ENCODE results near the gene NBEA.

The NBEA gene

DNA sequence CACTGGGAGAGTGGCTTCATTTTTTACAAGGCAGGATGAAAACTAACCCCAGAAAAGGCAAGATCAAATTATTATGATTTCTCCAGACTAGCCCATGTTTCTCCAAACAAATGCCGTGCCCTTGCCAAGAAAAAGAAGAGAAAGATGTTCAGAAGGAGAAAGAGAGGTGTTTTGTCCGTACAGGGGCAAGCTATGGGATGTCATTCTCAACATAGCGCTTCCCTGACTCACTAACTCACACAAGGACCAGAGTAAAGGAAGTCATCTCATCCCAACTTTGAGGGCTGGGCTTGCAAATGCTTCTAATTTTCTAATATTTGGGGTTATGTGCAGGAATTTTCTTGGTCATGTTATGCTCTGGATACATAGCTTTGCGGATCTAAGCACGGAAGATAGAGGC lies 758.6 kb downstream of the NBEA start:
- TF ChIP-seq, protein P1, sequence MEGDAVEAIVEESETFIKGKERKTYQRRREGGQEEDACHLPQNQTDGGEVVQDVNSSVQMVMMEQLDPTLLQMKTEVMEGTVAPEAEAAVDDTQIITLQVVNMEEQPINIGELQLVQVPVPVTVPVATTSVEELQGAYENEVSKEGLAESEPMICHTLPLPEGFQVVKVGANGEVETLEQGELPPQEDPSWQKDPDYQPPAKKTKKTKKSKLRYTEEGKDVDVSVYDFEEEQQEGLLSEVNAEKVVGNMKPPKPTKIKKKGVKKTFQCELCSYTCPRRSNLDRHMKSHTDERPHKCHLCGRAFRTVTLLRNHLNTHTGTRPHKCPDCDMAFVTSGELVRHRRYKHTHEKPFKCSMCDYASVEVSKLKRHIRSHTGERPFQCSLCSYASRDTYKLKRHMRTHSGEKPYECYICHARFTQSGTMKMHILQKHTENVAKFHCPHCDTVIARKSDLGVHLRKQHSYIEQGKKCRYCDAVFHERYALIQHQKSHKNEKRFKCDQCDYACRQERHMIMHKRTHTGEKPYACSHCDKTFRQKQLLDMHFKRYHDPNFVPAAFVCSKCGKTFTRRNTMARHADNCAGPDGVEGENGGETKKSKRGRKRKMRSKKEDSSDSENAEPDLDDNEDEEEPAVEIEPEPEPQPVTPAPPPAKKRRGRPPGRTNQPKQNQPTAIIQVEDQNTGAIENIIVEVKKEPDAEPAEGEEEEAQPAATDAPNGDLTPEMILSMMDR (IDR thresholded peaks at IDR 0.05; ENCODE audit: extremely low read depth, insufficient read depth, missing control alignments) = no peak
- no peak for DNase-seq (ENCODE audit: low spot score)
- in situ Hi-C loops (cut with MboI; ENCODE audit: low pct_unique_long_range_greater_than_20kb, low sequenced_read_pairs, unreplicated experiment) = no loop called here

DNA sequence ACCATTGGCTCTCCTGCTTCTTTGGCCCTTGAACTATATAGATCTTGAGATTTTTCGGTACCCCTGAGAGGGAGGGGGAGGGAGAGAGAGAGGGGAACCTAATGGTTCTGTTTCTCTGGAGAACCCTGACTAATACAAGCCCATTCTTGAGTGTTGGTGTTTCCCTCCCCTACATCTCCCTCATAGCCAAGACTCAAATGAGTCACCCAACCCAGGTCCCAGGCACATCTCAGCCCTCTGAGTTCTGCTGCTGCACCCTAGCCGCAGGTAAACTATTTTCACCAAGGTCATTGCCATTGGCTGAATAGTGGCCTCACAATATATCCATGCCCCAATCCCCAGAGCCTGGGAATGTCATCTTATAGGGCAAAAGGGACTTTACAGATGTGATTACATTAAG lies 760.2 kb downstream of the NBEA start:
- TF ChIP-seq, protein P1 (IDR thresholded peaks at IDR 0.05; ENCODE audit: extremely low read depth, insufficient read depth, missing control alignments) = no peak
- in situ Hi-C loops (cut with MboI; ENCODE audit: low pct_unique_long_range_greater_than_20kb, low sequenced_read_pairs, unreplicated experiment) = no loop called here
- DNase-seq (ENCODE audit: low spot score) = no peak

- DNase-seq (ENCODE audit: low spot score) = no peak
- in situ Hi-C loops (cut with MboI; ENCODE audit: low pct_unique_long_range_greater_than_20kb, low sequenced_read_pairs, unreplicated experiment) = no loop called here
- TF ChIP-seq, protein P1 (IDR thresholded peaks at IDR 0.05; ENCODE audit: extremely low read depth, insufficient read depth, missing control alignments) = no peak
Observed at GRCh38 chr13:35703061-35703460, 761.0 kb downstream of the NBEA start.

- in situ Hi-C loops (cut with MboI; ENCODE audit: low pct_unique_long_range_greater_than_20kb, low sequenced_read_pairs, unreplicated experiment) = no loop called here
- TF ChIP-seq, protein P1 (IDR thresholded peaks at IDR 0.05; ENCODE audit: extremely low read depth, insufficient read depth, missing control alignments) = no peak
- no peak for DNase-seq (ENCODE audit: low spot score)
Observed at GRCh38 chr13:35704331-35704730, 762.3 kb downstream of the NBEA start.

DNA sequence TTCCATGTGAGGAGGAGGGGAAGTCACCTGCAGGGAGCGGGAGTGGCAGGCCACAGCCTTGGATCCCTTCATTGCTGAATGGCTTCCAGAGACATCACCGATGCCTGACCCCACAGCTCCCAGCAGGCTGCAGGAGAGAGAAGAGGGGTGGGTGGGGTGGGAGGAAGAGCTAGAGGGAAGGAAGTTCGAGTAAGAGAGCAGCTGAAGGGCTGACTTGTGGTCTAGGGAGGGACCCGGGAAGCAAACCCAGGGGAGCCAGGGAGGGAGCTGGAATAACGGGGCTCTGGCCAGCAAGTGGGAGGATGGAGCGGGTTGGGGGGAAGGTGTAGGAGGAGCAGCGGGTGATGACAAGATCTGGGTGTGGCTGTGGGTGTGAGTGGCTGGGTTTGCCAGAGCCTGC lies 764.2 kb downstream of the NBEA start:
- no peak for DNase-seq (ENCODE audit: low spot score)
- in situ Hi-C loops (cut with MboI; ENCODE audit: low pct_unique_long_range_greater_than_20kb, low sequenced_read_pairs, unreplicated experiment) = no loop called here
- TF ChIP-seq, protein P1 (IDR thresholded peaks at IDR 0.05; ENCODE audit: extremely low read depth, insufficient read depth, missing control alignments) = no peak

DNA sequence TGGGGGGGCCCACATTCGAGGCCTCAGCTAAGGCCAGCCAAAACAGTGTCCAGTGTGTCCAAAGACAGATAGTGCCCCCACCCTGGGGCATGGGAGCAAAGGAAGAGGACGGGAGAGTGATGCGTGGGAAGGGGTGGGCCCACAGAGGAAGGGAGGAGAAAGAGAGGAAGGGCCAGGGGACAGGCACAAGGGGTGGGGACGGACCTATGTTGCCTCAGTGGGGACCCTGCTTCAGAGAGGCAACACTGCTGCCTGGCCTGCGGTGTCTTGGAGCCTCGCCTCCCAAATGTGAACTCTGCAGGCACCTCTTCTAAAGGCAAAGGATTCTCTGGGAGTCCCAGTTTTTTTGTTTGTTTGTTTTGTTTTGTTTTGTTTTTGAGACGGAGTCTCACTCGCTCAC lies 764.7 kb downstream of the NBEA start:
- in situ Hi-C loops (cut with MboI; ENCODE audit: low pct_unique_long_range_greater_than_20kb, low sequenced_read_pairs, unreplicated experiment) = no loop called here
- DNase-seq (ENCODE audit: low spot score) = no peak
- TF ChIP-seq, protein P1 (IDR thresholded peaks at IDR 0.05; ENCODE audit: extremely low read depth, insufficient read depth, missing control alignments) = no peak

GRCh38 chr13:35711909-35712308 lies 769.8 kb downstream of the NBEA start:
- TF ChIP-seq, protein P1 (IDR thresholded peaks at IDR 0.05; ENCODE audit: extremely low read depth, insufficient read depth, missing control alignments) = no peak
- in situ Hi-C loops (cut with MboI; ENCODE audit: low pct_unique_long_range_greater_than_20kb, low sequenced_read_pairs, unreplicated experiment) = no loop called here
- DNase-seq (ENCODE audit: low spot score) = no peak
